ENCODE measurements around the gene PITX3.
A peak's percentile ranks its signal among the peaks of the same experiment; 100 is the strongest.

PITX3 gene

GRCh38 chr10:102241444-102242117, at the start of gene PITX3:
Gene PITX3, minus strand, starts transcription at chr10:102241512. Its CDS starts 9,432 bp downstream, at chr10:102232080.
- DNase-seq = peak; percentile 76 to 89 (median 85)

GRCh38 chr10:102289840-102290239, 48.5 kb upstream of the PITX3 start:
- no peak for DNase-seq

GRCh38 chr10:102289356-102289755, 48.0 kb upstream of the PITX3 start:
- DNase-seq = no peak

- no peak for DNase-seq
These were observed 46.7 kb upstream of the PITX3 start for GRCh38 chr10:102287991-102288390.

- DNase-seq = no peak
These were observed 46.2 kb upstream of the PITX3 start for GRCh38 chr10:102287538-102287937.

- no peak for DNase-seq
These were observed 44.9 kb upstream of the PITX3 start for GRCh38 chr10:102286216-102286615.

- no peak for DNase-seq
These were observed 43.8 kb upstream of the PITX3 start for GRCh38 chr10:102285133-102285532.

- DNase-seq = no peak
These were observed 43.2 kb upstream of the PITX3 start for GRCh38 chr10:102284531-102284930.

- no peak for DNase-seq
These were observed 42.6 kb upstream of the PITX3 start for GRCh38 chr10:102283890-102284289.

GRCh38 chr10:102283488-102283887, 42.2 kb upstream of the PITX3 start:
- no peak for DNase-seq

- peak in 1 of 3 experiments; percentile 27 for DNase-seq
These were observed 39.8 kb upstream of the PITX3 start for GRCh38 chr10:102281102-102281487.

- peak; percentile 10 to 59 (median 16) for DNase-seq
These were observed 39.2 kb upstream of the PITX3 start for GRCh38 chr10:102280397-102281101.

GRCh38 chr10:102279104-102279503, 37.8 kb upstream of the PITX3 start:
- DNase-seq = no peak

- DNase-seq = no peak
These were observed 34.0 kb upstream of the PITX3 start for GRCh38 chr10:102275343-102275742.

- no peak for DNase-seq
These were observed 32.8 kb upstream of the PITX3 start for GRCh38 chr10:102274062-102274461.

GRCh38 chr10:102269017-102269416, 27.7 kb upstream of the PITX3 start:
- no peak for DNase-seq

GRCh38 chr10:102268375-102268888, 27.1 kb upstream of the PITX3 start:
- no peak for DNase-seq

- no peak for DNase-seq
These were observed 26.4 kb upstream of the PITX3 start for GRCh38 chr10:102267748-102268147.

- DNase-seq = no peak
These were observed 25.4 kb upstream of the PITX3 start for GRCh38 chr10:102266670-102267069.

GRCh38 chr10:102264371-102264770, 23.1 kb upstream of the PITX3 start:
- DNase-seq = peak in 2 of 3 experiments; percentile 45 to 62

GRCh38 chr10:102262744-102263370, 21.5 kb upstream of the PITX3 start:
- DNase-seq = no peak

GRCh38 chr10:102261842-102262241, 20.5 kb upstream of the PITX3 start:
- no peak for DNase-seq

GRCh38 chr10:102261196-102261595, 19.9 kb upstream of the PITX3 start:
- DNase-seq = peak in 1 of 3 experiments; percentile 9

GRCh38 chr10:102255404-102255803, 14.1 kb upstream of the PITX3 start:
- no peak for DNase-seq
